ENCODE measurements around the gene CCDC92.
"Not testable (repeated sequence)": the region's sequence is repeated elsewhere in the genome, so short reads cannot be mapped to it uniquely, and the experiment has no call there.

Gene CCDC92

DNA sequence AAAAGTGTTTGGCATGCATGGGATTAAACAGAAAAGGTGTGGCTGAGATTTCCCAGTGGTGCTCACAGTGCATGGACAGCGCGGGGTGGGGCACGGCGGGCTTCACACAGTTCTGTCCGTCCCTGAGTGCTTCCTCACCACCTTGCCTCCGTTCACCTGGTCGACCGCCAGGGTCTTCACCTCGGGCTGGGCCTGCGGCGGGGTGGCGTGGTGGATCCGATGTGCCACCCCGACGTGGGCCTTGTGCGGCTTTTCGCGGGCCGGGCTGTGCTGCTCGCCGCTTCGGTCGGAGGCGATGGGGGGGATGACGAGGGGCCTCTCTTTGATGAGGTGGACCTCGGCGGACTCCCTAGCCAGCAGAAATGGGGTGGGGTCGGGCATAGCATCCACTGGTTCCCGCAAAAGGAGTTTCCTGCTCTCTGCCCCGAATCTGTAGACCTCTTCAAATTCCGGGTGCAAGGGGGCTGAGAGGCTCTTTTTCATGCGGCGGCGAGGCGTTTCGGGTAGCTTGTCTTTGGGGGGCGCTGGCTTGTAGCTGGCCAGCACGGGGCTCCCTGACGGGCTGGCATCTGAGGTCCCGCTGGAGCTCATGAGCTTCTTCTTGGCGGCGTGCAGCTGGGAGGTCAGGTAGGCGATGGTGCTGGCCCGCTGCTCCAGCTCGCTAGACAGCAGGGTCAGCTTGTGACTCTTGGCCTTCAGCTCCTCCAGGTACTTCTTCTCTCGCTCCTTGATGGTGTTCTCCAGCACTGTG, 35.5 kb downstream of the CCDC92 start:
- no peak for DNase-seq (ENCODE audit: low spot score)

GRCh38 chr12:123936471-123936870, 36.2 kb downstream of the CCDC92 start:
- DNase-seq (ENCODE audit: low spot score): no peak

- no peak for DNase-seq (ENCODE audit: low spot score)
Observed at GRCh38 chr12:123935956-123936355, 36.7 kb downstream of the CCDC92 start.

DNA sequence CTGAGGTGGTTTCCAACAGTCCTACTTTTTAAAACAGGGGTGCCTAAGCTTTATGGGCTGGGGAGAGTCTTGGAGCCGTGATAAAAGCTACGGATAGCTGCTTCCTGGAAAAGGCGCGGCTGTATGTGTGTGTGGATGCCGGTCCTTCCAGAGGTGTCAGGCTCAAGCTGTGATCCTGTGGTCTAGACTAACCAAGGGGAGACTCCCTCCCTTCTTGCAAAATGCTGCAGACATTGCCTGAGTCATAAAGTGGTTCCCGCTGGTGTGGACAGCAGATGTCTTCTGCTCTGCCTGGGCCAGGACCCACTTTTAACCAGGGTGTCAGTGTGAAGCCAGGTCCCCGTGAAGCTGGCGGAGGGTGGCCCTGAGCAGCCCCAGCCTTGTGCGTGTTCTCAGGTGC, 37.8 kb downstream of the CCDC92 start:
- no peak for DNase-seq (ENCODE audit: low spot score)

DNA sequence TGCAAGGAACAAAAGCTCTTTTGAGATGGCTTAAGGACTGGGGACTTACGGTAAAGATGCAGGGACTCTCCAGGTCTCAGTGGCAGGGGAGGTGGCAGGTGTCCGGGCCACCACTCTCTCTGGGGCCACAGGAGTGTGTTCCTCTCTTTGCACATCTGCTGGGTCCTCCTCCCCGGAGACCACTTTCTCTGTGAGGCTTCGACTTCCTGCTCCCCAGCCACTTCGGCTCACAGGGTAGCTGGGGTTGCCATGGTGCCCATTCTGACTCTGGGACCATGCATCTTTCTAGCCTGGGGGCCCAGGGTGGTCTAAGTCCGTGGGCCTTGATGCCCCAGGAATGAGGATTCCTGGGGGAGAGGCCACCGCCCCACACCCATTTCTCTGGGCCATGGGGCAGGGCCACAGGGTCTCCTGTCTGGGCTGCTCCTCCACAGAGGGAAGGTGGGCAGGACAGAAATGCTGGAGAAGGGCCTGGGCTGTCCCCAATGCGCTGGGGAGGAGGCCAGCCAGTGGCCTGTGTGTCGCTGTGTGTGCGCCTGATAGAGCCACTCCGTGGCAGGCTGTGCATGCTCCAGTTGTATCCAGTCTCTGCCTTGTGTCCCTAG, 38.5 kb downstream of the CCDC92 start:
- DNase-seq (ENCODE audit: low spot score): no peak

- DNase-seq (ENCODE audit: low spot score): no peak
Observed at GRCh38 chr12:123933214-123933613, 39.4 kb downstream of the CCDC92 start.

DNA sequence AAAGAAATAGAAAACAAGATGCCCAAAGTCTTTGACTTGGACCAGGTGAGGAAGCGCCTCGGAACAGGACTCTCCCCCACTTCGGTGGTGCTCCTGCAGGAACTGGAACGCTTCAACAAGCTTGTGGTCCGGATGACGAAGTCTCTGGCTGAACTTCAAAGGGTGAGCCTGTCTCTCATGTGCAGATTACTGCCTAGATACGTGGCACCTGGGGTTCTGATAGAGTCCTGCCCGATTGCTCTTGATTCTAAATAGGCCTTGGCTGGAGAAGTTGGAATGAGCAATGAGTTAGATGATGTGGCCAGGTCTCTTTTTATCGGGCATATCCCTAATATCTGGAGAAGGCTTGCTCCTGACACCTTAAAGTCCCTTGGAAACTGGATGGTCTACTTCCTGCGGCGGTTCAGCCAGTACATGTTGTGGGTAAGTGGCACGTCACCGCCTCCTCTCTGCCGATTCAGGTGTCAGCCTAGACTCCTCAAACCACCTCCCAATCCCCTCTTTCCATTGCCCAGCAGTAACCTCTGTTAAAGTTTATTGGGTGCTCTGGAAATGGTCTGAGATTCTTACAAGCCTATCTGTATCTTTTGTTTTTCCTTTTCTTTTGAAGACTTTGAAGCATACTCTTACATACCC, 40.8 kb downstream of the CCDC92 start:
- DNase-seq (ENCODE audit: low spot score): no peak

- DNase-seq (ENCODE audit: low spot score): no peak
Observed at GRCh38 chr12:123929946-123930583, 42.6 kb downstream of the CCDC92 start.

DNA sequence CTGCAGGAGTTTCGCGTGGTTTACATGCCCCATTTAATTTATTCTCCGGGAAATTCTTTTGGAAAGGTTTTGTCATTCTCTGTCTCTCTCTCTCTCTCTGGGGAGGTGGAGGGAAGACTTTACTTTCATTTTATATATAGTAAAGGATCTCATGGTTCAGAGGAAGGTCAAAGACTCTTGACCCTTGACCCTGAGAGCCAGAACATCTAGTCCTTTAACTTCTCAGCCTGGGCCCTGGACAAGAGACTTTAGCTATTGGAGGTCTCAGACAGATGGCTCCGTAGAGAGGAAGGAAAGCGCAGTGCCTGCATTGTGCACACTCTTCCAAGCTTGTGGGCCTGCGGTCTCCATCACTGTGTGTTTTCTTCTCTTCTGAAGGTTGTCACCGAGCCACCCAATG, 43.7 kb downstream of the CCDC92 start:
- no peak for DNase-seq (ENCODE audit: low spot score)

DNA sequence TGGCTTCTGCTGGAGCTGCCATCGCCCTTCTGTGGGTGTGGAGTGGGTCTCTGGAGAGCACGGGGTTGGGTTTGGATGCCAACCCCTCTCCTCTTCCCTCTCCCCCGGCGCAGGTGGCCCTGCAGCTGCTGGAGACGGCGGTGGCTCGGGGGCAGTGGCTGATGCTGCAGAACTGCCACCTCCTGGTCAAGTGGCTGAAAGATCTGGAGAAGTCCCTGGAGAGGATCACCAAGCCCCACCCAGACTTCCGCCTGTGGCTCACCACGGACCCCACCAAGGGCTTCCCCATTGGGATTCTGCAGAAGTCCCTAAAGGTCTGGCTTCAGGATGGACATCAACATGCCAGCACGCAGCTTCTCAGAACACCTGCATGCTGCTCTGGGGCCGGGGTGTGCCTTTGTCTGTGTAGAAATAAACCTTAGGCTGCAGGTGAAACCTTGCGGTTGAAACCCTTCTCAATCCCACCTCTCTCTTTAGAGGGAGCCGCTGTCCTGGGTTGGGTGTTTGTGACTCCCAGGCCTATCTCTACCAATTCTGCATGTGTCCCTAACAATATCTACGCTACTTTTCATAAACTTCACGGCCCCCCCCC, 44.3 kb downstream of the CCDC92 start:
- DNase-seq (ENCODE audit: low spot score): no peak

GRCh38 chr12:123924539-123924938, 48.1 kb downstream of the CCDC92 start:
- no peak for DNase-seq (ENCODE audit: low spot score)

DNA sequence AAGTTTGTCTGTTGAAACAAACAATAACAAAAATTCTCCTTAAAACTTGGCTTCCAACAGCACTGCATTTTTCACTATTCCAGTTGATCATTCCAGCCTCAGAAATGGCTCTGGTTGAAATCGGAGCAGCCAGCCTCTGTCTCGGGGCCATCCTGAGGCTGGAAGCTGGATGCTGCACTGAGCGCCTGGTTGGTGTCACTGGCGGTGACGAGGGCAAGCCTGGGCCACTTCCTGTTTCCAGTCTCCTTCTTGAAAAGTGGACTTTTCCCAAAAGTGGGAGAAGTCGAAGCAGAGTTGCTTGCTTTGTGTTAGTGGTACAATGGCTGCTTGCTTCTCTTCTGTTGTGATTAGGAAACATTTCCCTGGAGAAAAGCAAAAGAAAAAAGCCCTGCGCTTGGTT, 48.7 kb downstream of the CCDC92 start:
- no peak for DNase-seq (ENCODE audit: low spot score)

DNA sequence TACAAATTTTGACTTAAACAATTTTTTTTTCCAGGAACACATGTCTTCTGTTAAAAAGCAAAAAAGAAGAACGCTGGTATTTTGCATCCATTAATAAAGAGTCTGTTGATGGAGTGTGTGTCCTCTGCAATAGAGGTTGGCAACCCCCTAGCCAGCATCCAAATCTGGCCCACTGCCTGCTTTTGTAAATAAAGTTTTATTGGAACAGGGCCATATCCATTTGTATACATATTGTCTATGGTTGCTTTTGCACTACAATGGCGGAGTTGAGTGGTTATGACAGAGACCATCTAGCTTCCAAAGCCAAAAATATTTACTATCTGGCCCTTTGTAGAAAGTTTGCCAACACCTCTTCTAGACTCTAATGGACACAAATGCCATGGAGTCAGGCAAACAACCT, 49.6 kb downstream of the CCDC92 start:
- no peak for DNase-seq (ENCODE audit: low spot score)

GRCh38 chr12:123919980-123920360, 52.7 kb downstream of the CCDC92 start:
- no peak for DNase-seq (ENCODE audit: low spot score)

DNA sequence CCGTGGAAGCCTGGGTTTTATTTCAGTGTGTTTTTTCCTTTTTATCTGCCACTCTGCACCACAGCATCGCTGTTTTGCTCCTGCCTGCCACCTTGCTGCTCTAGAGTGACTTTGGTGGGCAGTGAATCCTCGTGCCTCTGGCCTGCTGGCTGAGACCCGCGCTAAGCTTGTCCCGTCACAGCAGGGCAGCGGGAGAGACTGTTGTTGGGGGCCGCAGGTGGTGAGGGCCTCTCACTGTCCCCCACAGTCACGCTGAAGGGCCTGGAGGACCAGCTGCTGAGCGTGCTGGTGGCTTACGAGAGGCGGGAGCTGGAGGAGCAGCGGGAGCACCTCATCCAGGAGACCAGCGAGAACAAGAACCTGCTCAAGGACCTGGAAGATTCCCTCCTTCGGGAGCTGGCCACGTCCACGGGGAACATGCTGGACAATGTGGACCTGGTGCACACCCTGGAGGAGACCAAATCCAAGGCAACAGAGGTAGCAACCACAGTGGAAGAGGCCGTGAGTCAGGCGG, 55.2 kb downstream of the CCDC92 start:
- DNase-seq (ENCODE audit: low spot score): no peak

- peak; percentile 45 for DNase-seq (ENCODE audit: low spot score)
Observed at GRCh38 chr12:123916729-123917128, 55.9 kb downstream of the CCDC92 start.

DNA sequence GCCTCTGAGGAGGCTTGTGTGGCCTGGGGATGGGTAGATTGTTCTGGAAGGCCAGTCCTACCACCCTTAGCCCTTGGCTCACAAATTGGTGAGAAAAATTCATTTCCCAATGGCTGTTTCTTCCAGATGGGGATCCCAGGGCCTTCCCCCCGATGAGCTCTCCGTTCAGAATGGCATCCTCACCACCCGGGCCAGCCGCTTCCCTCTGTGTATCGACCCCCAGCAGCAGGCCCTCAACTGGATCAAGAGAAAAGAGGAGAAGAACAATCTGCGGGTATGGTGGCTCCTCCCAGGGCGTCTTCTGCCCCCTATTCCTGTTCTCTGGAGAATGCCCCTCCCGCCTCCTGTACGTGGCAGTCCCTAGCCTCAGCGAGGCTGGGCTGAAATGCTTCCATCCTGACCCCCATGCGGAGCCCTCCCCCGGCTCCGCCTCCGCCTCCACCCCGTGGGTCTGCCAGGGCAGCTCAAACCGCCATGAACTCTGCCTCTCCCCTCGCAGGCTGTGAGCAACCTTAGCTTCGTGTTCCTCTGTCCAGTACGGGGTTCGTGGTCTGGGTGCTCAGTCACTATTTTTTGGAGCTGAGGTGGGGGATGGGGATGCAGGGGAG, 57.8 kb downstream of the CCDC92 start:
- DNase-seq (ENCODE audit: low spot score): no peak

DNA sequence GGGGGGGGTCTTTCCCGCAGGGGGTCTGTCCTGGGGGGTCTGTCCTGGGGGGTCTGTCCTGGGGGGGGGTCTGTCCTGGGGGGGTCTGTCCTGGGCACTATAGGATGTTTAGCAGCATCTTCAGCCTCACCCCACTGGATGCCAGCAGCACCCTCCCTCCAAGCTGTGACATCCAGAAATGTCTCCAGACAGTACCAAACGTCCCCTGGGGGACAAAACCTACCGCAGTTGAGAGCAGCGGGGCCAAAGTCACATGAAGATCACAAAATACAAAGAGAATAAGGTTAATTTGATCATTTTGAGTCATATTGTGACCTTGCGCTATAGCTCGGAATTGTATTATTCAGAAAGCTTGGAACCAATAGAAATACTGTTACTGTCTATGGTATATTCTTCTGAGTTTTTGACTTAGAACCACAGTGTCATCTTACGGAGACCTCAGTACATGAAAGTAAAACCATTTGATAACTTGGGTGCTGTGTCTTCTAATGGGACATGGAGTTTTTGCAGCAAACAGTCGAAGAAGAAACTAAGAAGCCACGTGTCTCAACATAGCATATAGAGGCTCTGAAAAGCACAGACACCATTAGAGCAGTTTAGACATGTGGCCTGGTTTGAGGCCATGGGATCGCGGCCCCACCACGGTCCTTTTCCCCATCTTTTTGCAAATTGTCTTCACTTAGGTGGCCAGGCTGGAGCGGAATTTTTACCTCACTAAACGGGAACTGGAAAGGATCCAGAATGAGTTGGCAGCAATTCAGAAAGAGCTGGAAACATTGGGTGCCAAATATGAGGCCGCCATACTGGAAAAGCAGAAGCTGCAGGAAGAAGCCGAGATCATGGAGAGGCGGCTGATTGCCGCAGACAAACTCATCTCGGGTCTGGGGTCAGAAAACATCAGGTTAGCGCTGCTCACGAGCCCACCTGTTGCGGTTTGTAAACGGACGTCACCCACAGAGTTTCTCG, 59.9 kb downstream of the CCDC92 start:
- no peak for DNase-seq (ENCODE audit: low spot score)

DNA sequence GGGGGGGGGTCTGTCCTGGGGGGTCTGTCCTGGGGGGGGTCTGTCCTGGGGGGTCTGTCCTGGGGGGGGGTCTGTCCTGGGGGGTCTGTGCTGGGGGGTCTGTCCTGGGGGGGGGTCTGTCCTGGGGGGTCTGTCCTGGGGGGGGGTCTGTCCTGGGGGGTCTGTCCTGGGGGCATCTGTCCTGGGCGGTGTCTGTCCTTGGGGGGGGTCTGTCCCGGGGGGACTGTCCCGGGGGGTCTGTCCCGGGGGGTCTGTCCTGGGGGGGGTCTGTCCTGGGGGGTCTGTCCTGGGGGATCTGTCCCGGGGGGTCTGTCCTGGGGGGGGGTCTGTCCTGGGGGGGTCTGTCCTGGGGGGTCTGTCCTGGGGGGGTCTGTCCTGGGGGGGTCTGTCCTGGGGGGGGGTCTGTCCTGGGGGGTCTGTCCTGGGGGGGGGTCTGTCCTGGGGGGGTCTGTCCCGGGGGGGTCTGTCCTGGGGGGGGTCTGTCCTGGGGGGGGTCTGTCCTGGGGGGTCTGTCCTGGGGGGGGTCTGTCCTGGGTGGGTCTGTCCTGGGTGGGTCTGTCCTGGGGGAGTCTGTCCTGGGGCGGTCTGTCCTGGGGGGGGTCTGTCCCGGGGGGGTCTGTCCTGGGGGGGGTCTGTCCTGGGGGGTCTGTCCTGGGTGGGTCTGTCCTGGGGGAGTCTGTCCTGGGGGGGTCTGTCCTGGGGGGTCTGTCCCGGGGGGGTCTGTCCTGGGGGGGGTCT, 60.8 kb downstream of the CCDC92 start:
- not testable (repeated sequence) for DNase-seq (ENCODE audit: low spot score)

DNA sequence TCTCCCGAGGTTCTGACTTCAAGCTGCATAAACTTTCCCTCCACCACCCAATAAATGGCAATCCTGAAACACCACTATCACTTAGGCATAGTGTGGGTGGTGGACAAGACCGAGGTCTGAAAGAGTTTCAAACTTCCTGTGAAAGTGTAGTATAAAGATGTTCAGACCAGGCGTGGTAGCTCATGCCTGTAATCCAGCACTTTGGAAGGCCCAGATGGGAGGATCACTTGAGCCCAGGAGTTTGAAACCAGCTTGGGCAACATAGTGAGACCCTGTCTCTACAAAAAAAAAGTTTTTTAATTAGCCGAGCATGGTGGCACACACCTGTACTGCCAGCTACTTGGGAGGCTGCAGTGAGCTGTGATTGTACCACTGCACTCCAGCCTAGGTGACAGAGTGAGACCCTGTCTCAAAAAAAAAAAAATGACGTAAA, 61.9 kb downstream of the CCDC92 start:
- no peak for DNase-seq (ENCODE audit: low spot score)
